22Rv1 (cell line): Measurements from ENCODE around the gene MCOLN2.

ENCODE experiments used
- H3K27ac ChIP-seq: fragments of 450-650 bp; 2 replicates; pipeline ENCODE4 v1.5.1; 2017
- ZFX ChIP-seq: fragments of 450-650 bp; IDR thresholded peaks from 2 replicates; pipeline ENCODE4 v1.6.1; 2017; ENCODE audit warnings: antibody characterized with exemption, borderline replicate concordance
- TF ChIP-seq, protein P1 (sequence below): fragments of 450-650 bp; IDR thresholded peaks from 2 replicates; pipeline ENCODE4 v1.5.1; 2017; ENCODE audit warnings: mild to moderate bottlenecking

MCOLN2 gene

DNA sequence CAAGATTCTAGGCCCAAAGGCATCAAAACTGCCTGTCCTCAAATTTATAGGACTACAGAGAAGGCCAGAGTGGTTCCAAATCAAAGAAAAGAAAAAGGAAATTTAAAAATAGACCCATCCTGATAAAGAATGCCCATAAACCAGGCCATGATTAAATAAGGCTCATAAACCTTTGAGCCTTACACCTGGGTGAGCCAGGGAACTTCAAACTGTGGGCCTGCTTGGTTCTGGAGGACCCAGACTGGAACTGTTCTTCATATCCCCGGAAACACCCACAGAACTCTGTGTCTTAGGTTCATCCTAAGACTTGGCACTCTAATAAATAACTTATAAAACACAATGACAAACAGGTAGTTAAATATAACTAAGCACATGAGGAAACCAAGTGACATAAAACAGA, 28.8 kb downstream of the MCOLN2 start:
- TF ChIP-seq, protein P1, sequence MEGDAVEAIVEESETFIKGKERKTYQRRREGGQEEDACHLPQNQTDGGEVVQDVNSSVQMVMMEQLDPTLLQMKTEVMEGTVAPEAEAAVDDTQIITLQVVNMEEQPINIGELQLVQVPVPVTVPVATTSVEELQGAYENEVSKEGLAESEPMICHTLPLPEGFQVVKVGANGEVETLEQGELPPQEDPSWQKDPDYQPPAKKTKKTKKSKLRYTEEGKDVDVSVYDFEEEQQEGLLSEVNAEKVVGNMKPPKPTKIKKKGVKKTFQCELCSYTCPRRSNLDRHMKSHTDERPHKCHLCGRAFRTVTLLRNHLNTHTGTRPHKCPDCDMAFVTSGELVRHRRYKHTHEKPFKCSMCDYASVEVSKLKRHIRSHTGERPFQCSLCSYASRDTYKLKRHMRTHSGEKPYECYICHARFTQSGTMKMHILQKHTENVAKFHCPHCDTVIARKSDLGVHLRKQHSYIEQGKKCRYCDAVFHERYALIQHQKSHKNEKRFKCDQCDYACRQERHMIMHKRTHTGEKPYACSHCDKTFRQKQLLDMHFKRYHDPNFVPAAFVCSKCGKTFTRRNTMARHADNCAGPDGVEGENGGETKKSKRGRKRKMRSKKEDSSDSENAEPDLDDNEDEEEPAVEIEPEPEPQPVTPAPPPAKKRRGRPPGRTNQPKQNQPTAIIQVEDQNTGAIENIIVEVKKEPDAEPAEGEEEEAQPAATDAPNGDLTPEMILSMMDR = no peak
- TF ChIP-seq ZFX = no peak
- no peak overlapping the region for H3K27ac ChIP-seq

DNA sequence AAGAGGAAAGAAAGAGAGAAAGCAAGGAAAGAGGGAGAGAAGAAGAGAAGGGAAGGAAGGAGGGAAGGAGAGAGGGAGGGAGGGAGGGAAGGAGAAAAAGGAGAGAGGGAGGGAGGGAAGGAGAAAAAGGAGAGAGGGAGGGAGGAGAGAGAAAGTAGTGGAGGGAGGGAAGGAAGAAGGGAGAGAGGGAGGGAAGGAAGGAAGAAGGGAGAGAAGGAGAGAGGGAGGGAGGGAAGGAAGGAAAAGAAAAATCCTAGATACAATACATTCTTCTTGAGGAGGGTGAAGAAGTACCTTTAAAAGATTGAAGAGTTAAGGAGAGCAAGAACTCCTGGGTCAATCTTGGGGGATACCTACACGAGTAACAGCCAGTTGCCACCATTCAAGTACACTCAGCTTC, 29.2 kb downstream of the MCOLN2 start:
- TF ChIP-seq, protein P1 = no peak
- no peak for TF ChIP-seq ZFX

DNA sequence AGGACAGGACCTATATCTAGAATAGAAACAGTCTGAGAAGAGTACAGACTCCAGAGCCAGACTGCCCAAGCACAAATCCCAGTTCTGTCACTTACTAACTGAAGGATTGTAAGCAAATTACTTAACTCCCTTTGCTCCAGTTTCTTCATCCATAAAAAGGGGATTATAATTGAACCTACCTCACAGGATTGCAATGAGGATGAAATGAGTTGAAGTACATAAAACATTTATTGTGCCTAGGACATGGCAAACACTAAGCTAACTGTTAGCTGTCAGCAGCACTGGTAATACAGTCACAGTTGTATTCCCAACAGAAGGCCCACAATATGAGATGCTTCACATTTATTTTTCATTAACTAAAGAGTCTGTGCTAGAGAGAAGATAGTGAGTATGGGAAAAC, 33.9 kb downstream of the MCOLN2 start:
- H3K27ac ChIP-seq = no peak overlapping the region
- no peak for TF ChIP-seq ZFX

More for the DNA sequence above, 29.2 kb downstream of the MCOLN2 start:
- H3K27ac ChIP-seq = no peak overlapping the region

DNA sequence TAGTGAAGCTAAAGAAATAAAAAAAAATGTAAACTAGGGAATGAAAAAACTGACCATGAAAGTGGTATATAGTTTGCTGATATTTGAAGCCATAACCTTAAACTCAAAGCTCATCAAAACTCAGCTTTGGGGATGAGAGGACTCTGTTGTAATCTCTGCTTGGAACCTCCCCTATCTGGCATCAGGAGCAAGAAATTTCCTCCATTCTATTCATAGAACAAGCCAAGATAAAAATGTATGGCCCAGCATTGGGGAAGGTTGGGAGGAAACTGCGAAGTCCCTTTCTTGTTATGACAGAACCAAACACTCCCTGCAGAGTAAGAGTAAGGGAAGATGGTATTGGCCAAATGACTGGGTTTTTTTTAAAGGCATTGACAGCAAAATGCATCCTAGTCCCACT, 35.6 kb downstream of the MCOLN2 start:
- TF ChIP-seq, protein P1 = no peak
- no peak for TF ChIP-seq ZFX
- no peak overlapping the region for H3K27ac ChIP-seq

DNA sequence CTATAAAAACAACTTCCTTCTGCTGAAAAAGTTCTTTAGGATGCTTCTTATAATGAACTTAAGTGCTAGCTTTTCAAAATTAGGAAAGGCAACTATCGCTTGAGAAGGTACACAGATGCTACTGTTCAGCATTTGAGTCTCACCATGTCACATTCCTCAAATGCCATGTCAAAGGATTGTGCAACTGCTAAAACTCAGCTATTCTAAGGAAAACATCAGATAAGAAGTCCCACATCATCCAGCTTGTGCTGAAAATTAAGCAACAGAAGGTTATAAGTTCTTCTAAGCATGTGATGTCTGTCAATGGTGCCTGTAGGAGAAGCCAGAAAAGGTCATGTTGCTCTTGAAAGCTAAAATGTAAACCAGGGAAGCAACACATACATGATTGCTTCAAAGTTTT, 36.5 kb downstream of the MCOLN2 start:
- no peak for TF ChIP-seq ZFX
- TF ChIP-seq, protein P1 = no peak
- H3K27ac ChIP-seq = no peak overlapping the region

DNA sequence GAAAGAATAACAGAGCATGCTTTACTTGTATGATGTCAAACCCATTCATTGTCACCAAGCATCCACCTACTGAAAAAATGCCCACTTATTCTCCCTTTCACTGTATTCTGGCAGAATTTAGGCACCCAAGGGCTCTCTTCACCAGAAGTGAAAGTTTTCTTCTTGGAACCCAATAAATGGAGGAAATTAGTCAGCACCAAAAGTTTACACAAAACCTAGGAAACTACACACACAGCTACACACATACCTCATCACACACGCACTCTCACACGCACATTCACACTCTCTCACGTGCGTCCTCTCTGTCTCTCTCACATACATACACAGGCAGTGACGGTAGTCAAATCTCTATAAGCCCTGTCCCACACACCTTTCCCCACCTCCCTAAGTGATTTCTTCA, 37.6 kb downstream of the MCOLN2 start:
- H3K27ac ChIP-seq = no peak overlapping the region
- TF ChIP-seq, protein P1 = no peak
- TF ChIP-seq ZFX = no peak

DNA sequence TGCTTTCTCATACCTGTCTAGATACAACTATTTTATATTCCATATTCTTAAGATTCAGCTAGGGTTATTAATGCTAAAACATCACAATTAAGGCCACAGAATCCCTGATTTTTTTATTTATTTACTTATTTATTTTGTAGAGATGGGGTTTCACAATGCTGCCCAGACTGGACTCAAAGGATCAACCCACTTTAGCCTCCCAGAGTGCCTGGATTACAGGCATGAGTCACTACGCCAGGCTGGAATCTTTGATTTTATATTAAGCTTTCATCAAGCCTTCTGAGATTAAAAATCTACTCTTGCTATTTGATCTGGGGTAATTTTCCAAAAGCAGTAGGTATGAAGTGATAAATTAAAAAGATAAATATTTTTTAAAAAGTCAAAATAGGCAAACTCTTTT, 38.9 kb downstream of the MCOLN2 start:
- H3K27ac ChIP-seq = no peak overlapping the region
- TF ChIP-seq, protein P1 = no peak
- TF ChIP-seq ZFX = no peak

DNA sequence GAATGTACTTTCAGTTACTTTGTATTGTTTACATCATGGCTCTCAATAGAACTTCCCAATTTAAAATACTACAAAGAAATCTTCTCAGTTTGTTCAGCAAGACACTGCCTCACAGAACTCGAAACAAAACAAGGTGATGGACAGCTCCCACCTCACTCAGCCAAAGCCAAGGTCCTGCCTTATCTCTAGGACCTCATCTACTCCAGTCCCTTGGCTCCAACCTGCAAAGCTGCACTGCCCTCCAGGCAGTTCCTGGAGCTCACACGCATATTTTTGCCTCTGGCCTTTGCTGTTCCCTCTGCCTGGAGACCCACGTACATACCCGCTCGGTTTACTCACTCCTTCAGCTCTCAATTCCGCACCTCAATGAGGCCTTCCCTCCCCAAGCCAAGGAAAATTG, 40.3 kb downstream of the MCOLN2 start:
- no peak overlapping the region for H3K27ac ChIP-seq
- TF ChIP-seq ZFX = no peak
- TF ChIP-seq, protein P1 = no peak
